ENCODE measurements around the gene C17orf78.
"Not testable (repeated sequence)": the region's sequence is repeated elsewhere in the genome, so short reads cannot be mapped to it uniquely, and the experiment has no call there.

C17orf78 gene

GRCh38 chr17:37375706-37376105, at the start of gene C17orf78:
Gene C17orf78, plus strand, starts transcription at chr17:37375985. Its CDS starts 108 bp downstream, at chr17:37376093.
- no peak for DNase-seq

GRCh38 chr17:37327341-37328090, 48.3 kb upstream of the C17orf78 start:
- no peak for DNase-seq

GRCh38 chr17:37338847-37339246, 36.9 kb upstream of the C17orf78 start:
- no peak for DNase-seq

GRCh38 chr17:37339321-37339720, 36.5 kb upstream of the C17orf78 start:
- no peak for DNase-seq

- DNase-seq: no peak
Measured at GRCh38 chr17:37340804-37341203, 35.0 kb upstream of the C17orf78 start.

- DNase-seq: no peak
Measured at GRCh38 chr17:37342589-37342988, 33.2 kb upstream of the C17orf78 start.

GRCh38 chr17:37344519-37344918, 31.3 kb upstream of the C17orf78 start:
- DNase-seq: no peak

GRCh38 chr17:37346863-37347402, 28.9 kb upstream of the C17orf78 start:
- not testable (repeated sequence) for DNase-seq

GRCh38 chr17:37356796-37357569, 18.8 kb upstream of the C17orf78 start:
- not testable (repeated sequence) for DNase-seq

- DNase-seq: peak; percentile 54
Measured at GRCh38 chr17:37358098-37358829, 17.5 kb upstream of the C17orf78 start.

- DNase-seq: peak; percentile 86
Measured at GRCh38 chr17:37358830-37359681, 16.7 kb upstream of the C17orf78 start.

GRCh38 chr17:37359682-37360188, 16.1 kb upstream of the C17orf78 start:
- no peak for DNase-seq

GRCh38 chr17:37360632-37361031, 15.2 kb upstream of the C17orf78 start:
- DNase-seq: no peak

GRCh38 chr17:37361543-37361942, 14.2 kb upstream of the C17orf78 start:
- DNase-seq: no peak

GRCh38 chr17:37365589-37365988, 10.2 kb upstream of the C17orf78 start:
- DNase-seq: no peak

GRCh38 chr17:37368577-37368976, 7.2 kb upstream of the C17orf78 start:
- no peak for DNase-seq

- peak; percentile 90 for DNase-seq
Measured at GRCh38 chr17:37373530-37374159, 2.1 kb upstream of the C17orf78 start.

GRCh38 chr17:37382056-37382455, 6.3 kb downstream of the C17orf78 start:
- DNase-seq: no peak

- no peak for DNase-seq
Measured at GRCh38 chr17:37384560-37385149, 8.9 kb downstream of the C17orf78 start.

GRCh38 chr17:37385474-37385990, 9.7 kb downstream of the C17orf78 start:
- DNase-seq: no peak

- no peak for DNase-seq
Measured at GRCh38 chr17:37386462-37386861, 10.7 kb downstream of the C17orf78 start.
